ENCODE data around the gene SKA3.
"Not testable (repeated sequence)": the region's sequence is repeated elsewhere in the genome, so short reads cannot be mapped to it uniquely, and the experiment has no call there.

Gene SKA3

DNA sequence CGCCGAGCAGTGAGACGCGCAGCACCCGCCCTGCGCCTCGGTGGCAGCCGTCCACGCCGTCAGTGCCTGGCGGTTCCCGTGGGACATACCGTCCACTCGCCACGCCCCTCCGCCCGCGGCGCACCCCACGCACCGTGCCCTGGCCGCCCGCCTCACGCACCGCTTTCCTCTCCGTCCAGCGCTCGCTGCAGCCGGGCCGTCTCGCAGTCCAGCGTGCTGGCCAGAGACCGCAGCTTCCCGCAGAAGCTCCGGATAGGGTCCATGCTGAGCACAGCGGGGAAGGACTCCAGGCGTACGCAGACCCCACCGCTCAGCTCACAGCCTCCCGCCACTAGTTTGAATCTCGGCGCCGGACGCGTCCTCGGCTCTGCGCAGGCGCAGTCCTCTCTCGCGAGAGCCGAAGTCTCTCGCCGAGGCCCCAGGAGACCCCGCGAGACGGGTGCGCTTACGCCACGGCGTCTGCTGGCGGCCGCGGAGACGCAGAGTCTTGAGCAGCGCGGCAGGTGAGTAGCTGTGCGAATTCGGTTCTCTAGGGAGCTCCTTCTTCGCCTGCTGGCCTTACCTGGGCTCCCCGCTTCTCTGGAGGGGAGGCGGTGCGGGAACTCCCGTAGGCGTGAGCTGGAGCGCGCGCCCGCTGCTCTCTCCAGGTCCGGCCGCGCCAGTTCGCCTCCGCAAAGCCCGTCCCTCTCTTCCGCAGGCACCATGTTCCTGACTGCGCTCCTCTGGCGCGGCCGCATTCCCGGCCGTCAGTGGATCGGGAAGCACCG lies at the start of gene SKA3, which contains the start of gene MRPL57:
SKA3 (minus strand) TSS at position 338 of the 767 bp plus-strand sequence; CDS start at position 263, 75 bp downstream.
MRPL57 (plus strand) TSS at position 444 of the 767 bp plus-strand sequence; CDS start at position 703, 259 bp downstream.
- DNase-seq (ENCODE audit: low read depth), result peak; percentile 90

DNA sequence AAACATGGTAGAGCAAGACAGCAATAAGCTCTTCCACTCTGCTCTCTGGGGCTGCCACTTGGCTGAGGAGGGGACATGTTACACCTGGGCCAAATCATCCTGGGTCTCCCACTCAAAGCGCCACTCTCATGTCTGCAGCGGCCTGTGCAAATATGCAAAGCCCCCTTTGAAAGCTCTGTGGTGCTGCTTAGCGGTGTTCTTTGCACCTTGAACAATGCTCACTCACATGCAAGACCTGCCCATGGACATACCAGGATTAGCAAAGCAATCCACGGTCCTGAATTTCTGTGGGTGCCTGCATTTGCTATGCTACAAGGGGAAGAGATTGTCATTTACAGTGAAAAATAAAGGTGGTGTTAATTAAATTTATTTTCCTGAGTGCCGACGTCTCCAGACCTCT lies 48.7 kb upstream of the SKA3 start:
- no peak for DNase-seq (ENCODE audit: low read depth)

DNA sequence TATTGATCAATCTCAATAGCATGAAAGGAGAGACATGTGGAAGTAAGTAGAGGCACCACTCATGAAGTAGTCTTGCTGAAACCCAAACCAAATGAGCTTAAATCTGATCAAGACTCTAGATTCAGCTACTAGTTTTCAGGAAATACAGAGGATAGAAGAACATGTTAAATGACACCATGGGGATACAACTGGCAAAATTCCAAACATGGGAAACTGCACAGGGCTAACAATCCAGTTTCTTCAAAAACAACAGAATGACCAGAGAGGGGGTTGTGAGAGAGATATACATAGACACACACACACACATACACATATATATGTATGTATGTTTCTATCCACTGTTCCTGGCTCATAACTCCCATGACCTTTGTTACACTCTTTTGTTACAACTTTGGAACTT lies 44.9 kb upstream of the SKA3 start:
- DNase-seq (ENCODE audit: low read depth), result no peak

DNA sequence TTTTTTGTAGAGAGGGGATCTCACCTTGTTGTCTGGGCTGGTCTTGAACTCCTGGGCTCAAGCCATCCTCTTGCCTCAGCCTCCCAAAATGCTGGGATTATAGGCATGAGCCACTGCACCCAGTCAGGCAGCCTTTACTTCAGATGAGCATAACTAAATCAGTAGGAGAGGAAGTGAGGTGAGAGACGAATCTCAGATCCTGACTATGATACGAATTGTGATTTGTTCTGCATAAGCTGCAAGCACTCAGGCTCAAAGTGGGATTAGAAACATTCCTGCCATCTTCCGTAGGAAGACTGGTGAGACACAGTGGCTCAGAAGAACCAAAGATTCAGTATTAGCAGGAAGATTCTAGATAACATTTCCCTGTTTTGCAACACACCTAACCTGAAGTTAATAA lies 43.4 kb upstream of the SKA3 start:
- not testable (repeated sequence) for DNase-seq (ENCODE audit: low read depth)

DNA sequence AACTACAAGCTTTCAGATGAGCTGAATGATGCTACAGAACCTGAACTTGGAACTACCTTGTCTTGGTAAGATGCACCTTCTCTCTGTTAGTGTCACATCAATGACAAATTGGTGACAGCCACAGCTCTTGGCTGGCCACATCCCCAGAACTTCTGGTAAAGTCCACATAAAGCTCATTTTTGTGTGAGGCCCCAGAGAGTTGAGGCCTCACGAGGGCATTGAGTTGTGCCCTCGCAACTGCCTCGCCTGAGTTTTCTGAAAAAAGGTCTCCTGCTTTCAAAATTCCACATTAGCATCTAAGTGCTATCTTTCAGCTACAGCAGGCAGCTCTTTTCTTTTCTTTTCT lies 42.7 kb upstream of the SKA3 start:
- DNase-seq (ENCODE audit: low read depth), result no peak

DNA sequence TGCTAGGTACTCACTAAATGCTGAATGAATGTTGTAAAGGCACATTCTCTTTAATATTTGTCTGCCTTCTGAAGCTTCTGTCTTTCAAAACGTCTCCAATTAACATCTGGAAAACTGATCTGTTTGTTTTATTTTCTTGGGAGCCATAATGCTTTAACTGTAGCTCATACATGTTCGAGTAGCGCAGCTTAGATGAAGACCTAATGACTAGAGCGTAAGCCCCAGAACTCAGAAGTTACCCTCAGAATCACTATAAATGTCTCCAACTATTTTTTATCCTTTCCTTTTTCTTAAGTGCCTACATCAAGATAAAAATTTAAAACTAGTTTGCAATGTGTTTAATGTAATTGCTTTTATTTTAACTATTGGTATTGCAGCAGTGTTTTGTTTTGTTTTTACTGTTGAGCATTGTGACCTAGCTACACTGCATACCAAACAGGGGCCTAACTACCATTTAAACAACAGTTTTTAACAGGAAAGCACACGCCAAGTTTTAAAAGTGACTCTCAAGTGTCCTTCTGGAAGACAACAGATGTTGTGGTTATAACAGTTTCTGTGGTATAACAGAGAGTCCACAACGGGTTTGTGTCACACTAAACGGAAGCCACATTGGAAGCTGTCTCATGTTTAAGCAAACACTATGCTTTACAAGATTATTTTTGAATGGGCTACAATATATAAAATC lies 42.1 kb upstream of the SKA3 start:
- DNase-seq (ENCODE audit: low read depth), result no peak

DNA sequence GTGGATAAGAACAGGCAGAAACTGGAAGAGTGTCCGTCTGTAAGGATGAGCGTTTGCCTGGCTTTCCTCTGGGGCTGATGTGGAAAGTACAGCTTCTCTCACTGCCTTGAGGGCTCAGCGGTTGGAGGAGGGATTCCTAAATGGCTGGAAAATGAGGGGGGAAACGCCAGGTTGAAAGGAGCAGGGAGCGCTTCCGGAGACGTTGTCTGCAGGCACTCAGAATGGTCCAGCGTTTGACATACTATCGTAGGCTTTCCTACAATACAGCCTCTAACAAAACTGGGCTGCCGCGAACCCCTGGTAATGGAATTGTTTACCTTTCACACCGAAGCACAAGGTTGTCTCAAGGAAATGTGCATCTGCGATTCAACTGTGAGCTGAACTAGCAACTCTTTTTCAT lies 40.0 kb upstream of the SKA3 start:
- DNase-seq (ENCODE audit: low read depth), result no peak

DNA sequence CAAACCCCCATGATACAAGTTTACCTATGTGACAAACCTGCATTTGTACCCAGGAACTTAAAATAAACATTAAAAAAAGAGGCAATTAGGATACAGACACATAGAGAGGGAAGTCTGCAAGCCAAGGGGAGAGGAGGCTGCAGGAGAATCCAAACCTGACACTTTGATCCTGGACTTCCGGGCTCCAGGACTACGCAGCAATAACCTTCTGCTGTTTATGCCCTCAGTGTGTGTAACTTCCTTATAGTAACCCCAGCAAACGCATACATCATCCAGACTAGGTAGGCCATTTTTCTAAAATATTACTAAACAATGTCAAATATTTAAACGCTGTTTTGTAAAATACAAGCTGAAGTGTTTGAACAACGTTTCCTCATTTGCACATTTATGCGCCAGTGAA lies 39.1 kb upstream of the SKA3 start:
- not testable (repeated sequence) for DNase-seq (ENCODE audit: low read depth)

DNA sequence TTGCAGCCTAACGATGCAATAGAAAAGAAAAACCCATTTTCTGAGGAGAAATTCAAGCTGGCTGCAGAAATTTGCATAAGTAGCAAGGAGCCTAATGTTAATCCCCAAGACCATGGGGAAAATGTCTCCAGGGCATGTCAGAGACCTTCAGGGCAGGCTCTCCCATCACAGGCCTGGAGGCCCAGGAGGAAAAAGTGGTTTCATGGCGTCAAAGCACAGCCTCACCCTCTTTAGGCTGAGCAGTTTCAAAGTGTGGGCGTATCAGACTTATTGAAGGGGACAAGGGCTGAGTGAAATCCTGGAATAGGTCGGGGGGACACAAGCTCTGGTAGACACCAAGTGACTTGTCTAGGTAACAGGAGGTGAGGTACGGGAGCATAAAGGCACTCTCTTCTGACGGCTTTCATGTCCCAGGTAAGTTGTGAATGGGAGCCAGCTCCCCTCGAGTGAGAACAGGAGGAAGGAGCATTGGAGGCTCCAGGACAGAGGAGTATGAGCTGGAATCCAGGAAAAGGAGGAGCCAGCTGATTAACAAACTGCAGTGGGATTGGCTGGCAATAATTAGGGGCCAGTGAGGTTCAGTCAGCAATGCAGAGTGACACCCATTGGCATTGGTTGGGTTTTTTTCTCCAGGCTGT lies 35.9 kb upstream of the SKA3 start:
- DNase-seq (ENCODE audit: low read depth), result no peak

DNA sequence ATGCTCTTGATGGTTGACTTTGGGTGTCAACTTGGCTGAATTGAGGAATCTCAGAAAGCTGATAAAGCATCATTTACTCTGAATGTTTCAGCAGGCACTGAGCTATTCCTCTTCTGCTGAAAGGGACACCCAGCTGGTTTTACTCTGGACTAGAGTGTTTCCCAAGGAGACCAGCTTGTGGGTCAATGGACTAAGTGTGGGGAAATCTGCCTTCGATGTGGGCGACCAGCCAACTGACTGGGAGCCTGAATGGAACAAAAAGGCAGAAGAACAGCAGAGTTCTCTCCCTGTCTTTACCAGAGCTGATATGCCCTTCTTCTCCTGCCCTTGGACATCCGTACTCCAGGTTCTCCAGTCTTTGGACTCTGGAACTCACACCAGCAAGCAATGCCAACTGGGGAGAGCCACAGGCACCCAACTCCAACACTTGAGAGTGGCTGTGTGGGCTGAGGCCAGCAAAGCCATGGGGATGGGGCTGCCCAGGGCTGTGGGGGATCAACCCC lies 32.4 kb upstream of the SKA3 start:
- DNase-seq (ENCODE audit: low read depth), result no peak

DNA sequence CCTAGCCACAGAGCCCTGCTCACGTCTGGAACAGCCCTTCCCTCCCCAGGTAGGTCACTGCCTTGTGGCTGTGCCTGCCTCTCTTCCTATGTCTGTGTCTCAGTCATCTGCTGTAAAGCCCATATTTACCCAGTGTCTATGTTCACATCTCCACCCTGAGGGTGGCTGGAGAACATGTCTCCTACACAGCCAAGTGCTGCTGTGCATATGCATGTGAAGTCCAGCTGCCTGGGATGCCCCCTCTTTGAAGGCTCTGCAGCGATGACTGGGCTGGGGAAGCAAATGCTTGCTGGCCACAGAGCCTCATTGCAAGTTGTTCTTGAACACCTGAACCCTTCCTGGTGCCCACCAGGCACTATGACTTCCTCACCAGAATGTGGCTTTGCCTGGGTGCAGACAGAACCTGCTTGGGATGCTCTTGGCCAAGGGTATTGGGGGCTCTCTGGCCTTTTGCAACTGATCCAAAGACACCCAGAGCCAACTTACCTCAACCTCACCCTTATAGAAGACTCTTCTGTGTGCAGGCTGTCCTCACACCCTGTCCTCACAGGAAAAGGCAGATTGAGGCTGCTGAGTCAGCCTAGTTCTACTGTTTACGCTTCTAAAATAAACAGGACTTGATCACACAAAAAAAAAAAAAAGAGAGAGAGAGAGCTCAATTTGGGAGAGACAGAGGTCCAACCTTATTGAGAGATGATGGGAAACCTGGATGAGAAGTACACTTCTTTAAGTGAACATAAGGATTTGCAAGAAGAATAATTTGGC lies 26.6 kb upstream of the SKA3 start:
- no peak for DNase-seq (ENCODE audit: low read depth)

DNA sequence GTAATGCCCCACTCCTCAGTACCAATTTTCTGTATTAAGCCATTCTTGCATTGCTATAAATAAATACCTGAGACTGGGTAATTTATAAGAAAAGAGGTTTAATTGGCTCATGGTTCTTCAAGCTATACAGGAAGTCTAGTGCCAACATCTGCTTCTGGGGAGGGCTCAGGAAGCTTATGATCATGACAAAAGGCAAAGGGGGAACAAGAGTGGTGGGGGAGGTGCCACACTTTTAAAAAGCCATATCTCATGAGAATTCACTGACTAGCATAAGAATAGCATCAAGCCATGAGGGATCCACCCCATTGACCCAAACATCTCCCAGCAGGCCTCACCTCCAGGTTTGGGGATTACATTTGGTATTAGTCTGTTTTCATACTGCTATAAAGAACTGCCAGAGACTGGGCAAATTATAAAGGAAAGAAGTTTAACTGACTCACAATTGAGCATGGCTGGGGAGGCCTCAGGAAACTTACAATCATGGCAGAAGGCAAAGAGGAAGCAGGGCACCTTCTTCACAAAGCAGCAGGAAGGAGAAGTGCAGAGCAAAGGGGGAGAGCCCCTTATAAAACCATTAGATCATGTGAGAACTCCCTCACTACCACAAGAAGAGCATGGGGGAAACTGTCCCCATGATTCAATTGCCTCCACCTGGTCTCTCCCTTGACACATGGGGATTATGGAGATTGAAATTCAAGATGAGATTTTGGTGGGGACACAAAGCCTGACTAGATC lies 25.3 kb upstream of the SKA3 start:
- DNase-seq (ENCODE audit: low read depth), result not testable (repeated sequence)

DNA sequence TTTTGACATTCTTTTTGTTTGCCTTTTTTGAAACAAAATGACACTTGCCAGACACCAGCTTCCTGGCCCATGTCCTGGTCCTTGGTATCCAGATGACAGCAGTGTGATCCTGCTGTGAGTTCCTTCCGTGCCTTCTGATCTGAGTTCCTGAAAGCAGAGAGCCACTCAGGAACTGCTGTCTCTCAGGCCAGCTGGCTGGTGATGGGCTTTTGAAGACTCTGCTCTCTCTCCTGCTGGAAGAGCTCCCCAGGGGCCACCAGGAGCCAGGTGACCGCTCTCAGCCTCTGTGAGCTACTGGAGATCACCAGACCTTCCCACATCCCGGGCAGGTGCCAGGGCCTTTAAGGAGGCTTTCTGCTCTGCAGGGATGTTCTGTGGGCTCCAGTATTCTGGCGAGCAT lies 22.0 kb upstream of the SKA3 start:
- DNase-seq (ENCODE audit: low read depth), result not testable (repeated sequence)

DNA sequence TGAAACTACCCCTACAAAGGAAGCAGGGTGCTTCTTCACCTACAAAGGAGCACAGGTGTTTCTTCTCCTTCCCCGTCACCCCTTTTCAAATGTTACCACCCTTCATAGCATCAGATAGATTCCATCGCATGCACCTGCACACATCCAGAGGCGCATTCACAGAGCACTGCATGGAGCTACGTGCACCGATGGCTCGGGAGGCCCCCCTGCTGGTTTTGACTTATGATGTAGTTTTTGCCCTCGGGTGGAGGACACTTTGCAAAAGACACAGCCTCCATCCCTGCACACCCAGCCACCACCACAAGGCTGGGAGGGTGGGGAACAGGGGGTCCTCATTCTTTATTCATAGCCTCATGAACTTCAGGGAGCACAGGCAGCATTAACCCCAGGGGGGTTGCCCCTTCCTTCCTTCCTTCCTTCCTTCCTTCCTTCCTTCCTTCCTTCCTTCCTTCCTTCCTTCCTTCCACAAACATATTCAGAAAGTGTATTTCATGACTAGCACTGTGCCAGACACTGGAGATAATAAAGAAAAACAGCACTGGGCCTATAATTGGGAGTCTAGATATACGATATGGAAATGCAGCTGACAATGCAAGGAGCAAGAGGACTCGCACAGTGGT lies 21.4 kb upstream of the SKA3 start:
- DNase-seq (ENCODE audit: low read depth), result not testable (repeated sequence)

DNA sequence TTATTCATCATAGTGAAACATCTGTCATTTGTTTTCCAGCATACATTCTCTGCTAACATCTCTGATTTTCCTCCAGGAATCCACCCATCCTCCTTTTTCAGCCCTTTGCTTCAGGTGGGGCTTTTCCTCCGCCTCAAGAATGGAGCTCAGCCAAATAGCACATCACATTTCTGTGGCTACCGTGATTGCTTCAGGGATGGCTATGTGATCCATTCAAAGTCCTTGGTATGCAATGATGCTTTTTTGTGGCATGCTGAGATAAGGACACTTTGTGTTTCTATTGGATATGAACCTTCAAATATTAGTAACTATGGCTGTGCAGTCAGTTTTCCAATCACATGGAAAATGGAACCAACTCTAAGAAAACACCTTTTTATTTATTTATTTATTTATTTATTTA lies 18.4 kb upstream of the SKA3 start:
- not testable (repeated sequence) for DNase-seq (ENCODE audit: low read depth)

DNA sequence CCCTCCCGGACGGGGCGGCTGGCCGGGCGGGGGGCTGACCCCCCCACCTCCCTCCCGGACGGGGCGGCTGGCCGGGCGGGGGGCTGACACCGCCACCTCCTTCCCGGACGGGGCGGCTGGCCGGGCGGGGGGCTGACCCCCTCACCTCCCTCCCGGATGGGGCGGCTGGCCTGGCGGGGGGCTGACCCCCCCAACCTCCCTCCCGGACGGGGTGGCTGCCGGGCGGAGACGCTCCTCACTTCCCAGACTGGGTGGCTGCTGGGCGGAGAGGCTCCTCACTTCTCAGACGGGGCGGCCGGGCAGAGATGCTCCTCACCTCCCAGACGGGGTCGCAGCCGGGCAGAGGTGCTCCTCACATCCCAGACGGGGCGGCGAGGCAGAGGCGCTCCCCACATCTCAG lies 10.1 kb upstream of the SKA3 start:
- DNase-seq (ENCODE audit: low read depth), result not testable (repeated sequence)

DNA sequence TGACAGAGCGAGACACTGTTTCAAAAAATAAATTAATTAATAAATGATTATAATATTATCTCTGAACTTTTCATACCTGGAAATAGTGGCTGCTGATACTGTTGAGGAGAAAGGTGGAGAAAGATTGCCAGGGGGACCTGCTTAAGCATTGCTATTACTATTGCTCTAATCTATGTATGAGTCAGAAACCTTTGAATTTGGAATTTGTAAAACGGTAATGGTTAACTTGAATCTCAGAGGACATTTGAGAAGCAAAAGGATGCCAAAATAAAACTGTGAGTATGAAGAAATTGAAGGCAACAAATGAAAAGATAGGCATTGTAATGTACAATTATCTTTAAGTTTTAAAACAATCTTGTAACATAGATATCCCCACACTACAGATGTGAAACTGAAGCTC lies 5.3 kb upstream of the SKA3 start:
- no peak for DNase-seq (ENCODE audit: low read depth)

DNA sequence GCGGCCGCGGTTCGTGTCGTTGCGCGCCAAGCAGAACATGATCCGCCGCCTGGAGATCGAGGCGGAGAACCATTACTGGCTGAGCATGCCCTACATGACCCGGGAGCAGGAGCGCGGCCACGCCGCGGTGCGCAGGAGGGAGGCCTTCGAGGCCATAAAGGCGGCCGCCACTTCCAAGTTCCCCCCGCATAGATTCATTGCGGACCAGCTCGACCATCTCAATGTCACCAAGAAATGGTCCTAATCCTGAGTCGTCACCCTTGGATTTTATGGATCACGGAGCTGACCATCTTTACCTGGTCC lies 581 bp upstream of the SKA3 start:
- peak; percentile 5 for DNase-seq (ENCODE audit: low read depth)

DNA sequence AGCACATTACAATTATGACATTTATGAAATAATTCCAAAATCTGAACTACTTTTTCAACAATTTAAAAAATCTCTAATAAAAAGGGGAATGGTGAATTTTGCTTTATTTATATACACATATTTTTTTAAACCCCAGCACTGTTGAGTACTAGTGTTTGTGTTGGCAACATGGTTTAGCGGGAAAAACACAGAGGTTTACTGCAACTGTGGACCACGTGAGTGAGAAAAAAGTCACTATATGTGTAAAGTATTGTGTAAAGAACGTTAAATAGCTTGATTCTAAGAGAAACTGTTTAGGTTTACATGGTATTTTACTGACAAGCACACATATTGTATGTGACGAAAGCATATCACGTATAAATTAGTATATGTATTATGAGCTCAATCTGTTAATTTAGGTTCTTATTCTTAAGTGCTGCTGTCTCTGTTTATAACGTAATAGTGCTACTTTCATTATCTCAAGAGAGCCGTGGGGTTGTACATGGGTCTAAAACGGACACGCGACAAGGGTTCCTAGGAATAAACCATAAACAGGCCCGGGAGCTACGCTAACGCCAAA lies 617 bp downstream of the SKA3 start:
- DNase-seq (ENCODE audit: low read depth), result no peak

DNA sequence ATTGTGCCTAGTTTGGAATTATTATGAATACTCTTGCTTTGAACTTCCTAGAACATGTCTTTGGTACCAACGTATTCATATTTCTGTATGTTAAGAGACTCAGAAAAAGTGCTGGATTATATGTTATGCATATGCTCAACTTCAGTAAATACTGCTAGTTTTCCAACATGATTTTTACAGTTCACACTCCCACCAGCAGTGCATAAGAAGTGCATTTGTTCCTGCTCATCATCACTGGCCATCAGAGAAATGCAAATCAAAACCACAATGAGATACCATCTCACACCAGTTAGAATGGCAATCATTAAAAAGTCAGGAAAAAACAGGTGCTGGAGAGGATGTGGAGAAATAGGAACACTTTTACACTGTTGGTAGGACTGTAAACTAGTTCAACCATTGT lies 2.6 kb downstream of the SKA3 start:
- DNase-seq (ENCODE audit: low read depth), result not testable (repeated sequence)

DNA sequence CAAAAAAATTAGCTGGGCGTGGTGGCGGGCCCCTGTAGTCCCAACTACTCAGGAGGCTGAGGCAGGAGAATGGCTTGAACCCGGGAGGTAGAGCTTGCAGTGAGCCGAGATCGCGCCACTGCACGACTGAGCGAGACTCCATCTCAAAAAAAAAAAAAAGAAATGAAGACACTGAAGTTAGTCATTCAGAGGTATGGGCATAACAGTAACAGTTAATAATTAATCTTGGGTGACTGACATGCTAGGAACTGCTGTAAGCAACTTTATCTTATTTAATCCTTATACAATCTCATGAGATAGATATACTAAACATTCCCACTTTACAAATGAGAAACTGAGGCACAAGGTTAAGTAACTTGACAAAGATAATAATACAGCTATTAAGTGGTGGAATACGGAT lies 4.9 kb downstream of the SKA3 start:
- DNase-seq (ENCODE audit: low read depth), result no peak
